ENCODE measurements around the gene CEMIP2.

The CEMIP2 gene

GRCh38 chr9:71703172-71703872 is 65.0 kb downstream of the CEMIP2 start:
- Histone ChIP-seq H4K8ac (ENCODE audit: low read depth, low read length) (no peak overlapping the region), H3K36me3 (ENCODE audit: control insufficient read depth in 1 of 2, insufficient read depth in 2 of 2, low read length in 2 of 2) (peaks cover 28 to 49% of the 10 kb centered on the region in 2 experiments), H3K4me1 (ENCODE audit: control insufficient read depth in 1 of 2, insufficient read depth in 2 of 2, low read length in 2 of 2) (no peaks in the 10 kb centered on the region), H4K12ac (ENCODE audit: low read depth, low read length) (no peak overlapping the region), H3K14ac (ENCODE audit: low read length) (no peak overlapping the region), H4K91ac (ENCODE audit: low read depth, low read length) (no peak overlapping the region), H3K9me3 (ENCODE audit: insufficient read depth, low read depth, low read length) (no peaks in the 10 kb centered on the region), H3K4ac (ENCODE audit: low read depth, low read length) (no peak overlapping the region), H3K27ac (ENCODE audit: low read depth, low read length) (no peak overlapping the region), H3K4me2 (ENCODE audit: low read length) (no peak overlapping the region), H3K23ac (ENCODE audit: low read length) (no peak overlapping the region), H3K18ac (ENCODE audit: low read length) (no peak overlapping the region), H3K79me1 (ENCODE audit: low read length) (no peaks in the 10 kb centered on the region), H2BK5ac (ENCODE audit: low read depth, low read length, poor library complexity) (no peak overlapping the region), H3K27me3 (ENCODE audit: insufficient read depth, low read length) (no peaks in the 10 kb centered on the region), H2AK5ac (ENCODE audit: low read length) (no peak overlapping the region), H3K79me2 (ENCODE audit: control insufficient read depth, insufficient read depth, low read length, poor library complexity) (no peaks in the 10 kb centered on the region), H3K9ac (ENCODE audit: low read length) (no peak overlapping the region), H2AFZ (ENCODE audit: insufficient read depth, low read length, poor library complexity) (no peak overlapping the region), H2BK120ac (ENCODE audit: insufficient read depth, low read length, poor library complexity) (no peak overlapping the region), H2BK12ac (ENCODE audit: low read length) (no peak overlapping the region), H3K4me3 (ENCODE audit: low read depth, low read length) (no peak overlapping the region)
- DNase-seq = no peak
- WGBS (ENCODE audit: extremely low coverage, insufficient coverage, insufficient read length) = no CpG with 5 or more reads among the region's 6 CpGs

- no peak for DNase-seq
- Histone ChIP-seq H3K4me2 (ENCODE audit: low read length) (no peak overlapping the region), H3K14ac (ENCODE audit: low read length) (no peak overlapping the region), H2BK120ac (ENCODE audit: insufficient read depth, low read length, poor library complexity) (no peak overlapping the region), H4K12ac (ENCODE audit: low read depth, low read length) (no peak overlapping the region), H3K4me1 (ENCODE audit: control insufficient read depth in 1 of 2, insufficient read depth in 2 of 2, low read length in 2 of 2) (no peaks in the 10 kb centered on the region), H3K9ac (ENCODE audit: low read length) (no peak overlapping the region), H2AFZ (ENCODE audit: insufficient read depth, low read length, poor library complexity) (no peak overlapping the region), H4K91ac (ENCODE audit: low read depth, low read length) (no peak overlapping the region), H3K18ac (ENCODE audit: low read length) (no peak overlapping the region), H2AK5ac (ENCODE audit: low read length) (no peak overlapping the region), H3K4me3 (ENCODE audit: low read depth, low read length) (no peak overlapping the region), H3K23ac (ENCODE audit: low read length) (no peak overlapping the region), H4K8ac (ENCODE audit: low read depth, low read length) (no peak overlapping the region), H2BK5ac (ENCODE audit: low read depth, low read length, poor library complexity) (no peak overlapping the region), H3K79me1 (ENCODE audit: low read length) (no peaks in the 10 kb centered on the region), H3K79me2 (ENCODE audit: control insufficient read depth, insufficient read depth, low read length, poor library complexity) (no peaks in the 10 kb centered on the region), H3K36me3 (ENCODE audit: control insufficient read depth in 1 of 2, insufficient read depth in 2 of 2, low read length in 2 of 2) (peaks cover 30 to 54% of the 10 kb centered on the region in 2 experiments), H3K4ac (ENCODE audit: low read depth, low read length) (no peak overlapping the region), H2BK12ac (ENCODE audit: low read length) (no peak overlapping the region), H3K27me3 (ENCODE audit: insufficient read depth, low read length) (no peaks in the 10 kb centered on the region), H3K27ac (ENCODE audit: low read depth, low read length) (no peak overlapping the region), H3K9me3 (ENCODE audit: insufficient read depth, low read depth, low read length) (no peaks in the 10 kb centered on the region)
- WGBS (ENCODE audit: extremely low coverage, insufficient coverage, insufficient read length) = no CpG with 5 or more reads among the region's 4 CpGs
Measured at GRCh38 chr9:71697882-71698281, 70.4 kb downstream of the CEMIP2 start.

GRCh38 chr9:71694332-71694731 is 74.0 kb downstream of the CEMIP2 start:
- no peaks in the 10 kb centered on the region for H3K79me1 ChIP-seq (ENCODE audit: low read length)
- no peak overlapping the region for H4K91ac ChIP-seq (ENCODE audit: low read depth, low read length)
- H2BK12ac ChIP-seq (ENCODE audit: low read length) = no peak overlapping the region
- no peak overlapping the region for H3K4me2 ChIP-seq (ENCODE audit: low read length)
- no peaks in the 10 kb centered on the region for H3K9me3 ChIP-seq (ENCODE audit: insufficient read depth, low read depth, low read length)
- no peak overlapping the region for H3K9ac ChIP-seq (ENCODE audit: low read length)
- H3K36me3 ChIP-seq (ENCODE audit: control insufficient read depth in 1 of 2, insufficient read depth in 2 of 2, low read length in 2 of 2) = peaks cover 35 to 54% of the 10 kb centered on the region in 2 experiments
- H3K4me3 ChIP-seq (ENCODE audit: low read depth, low read length) = no peak overlapping the region
- no peak overlapping the region for H4K8ac ChIP-seq (ENCODE audit: low read depth, low read length)
- H3K4me1 ChIP-seq (ENCODE audit: control insufficient read depth in 1 of 2, insufficient read depth in 2 of 2, low read length in 2 of 2) = no peaks in the 10 kb centered on the region
- H3K27me3 ChIP-seq (ENCODE audit: insufficient read depth, low read length) = no peaks in the 10 kb centered on the region
- no peak overlapping the region for H3K18ac ChIP-seq (ENCODE audit: low read length)
- H2AK5ac ChIP-seq (ENCODE audit: low read length) = no peak overlapping the region
- H2BK120ac ChIP-seq (ENCODE audit: insufficient read depth, low read length, poor library complexity) = no peak overlapping the region
- no peak overlapping the region for H3K14ac ChIP-seq (ENCODE audit: low read length)
- WGBS (ENCODE audit: extremely low coverage, insufficient coverage, insufficient read length) = no CpG with 5 or more reads among the region's 4 CpGs
- H3K27ac ChIP-seq (ENCODE audit: low read depth, low read length) = no peak overlapping the region
- H2AFZ ChIP-seq (ENCODE audit: insufficient read depth, low read length, poor library complexity) = no peak overlapping the region
- DNase-seq = no peak
- no peak overlapping the region for H4K12ac ChIP-seq (ENCODE audit: low read depth, low read length)
- no peaks in the 10 kb centered on the region for H3K79me2 ChIP-seq (ENCODE audit: control insufficient read depth, insufficient read depth, low read length, poor library complexity)
- no peak overlapping the region for H3K23ac ChIP-seq (ENCODE audit: low read length)
- no peak overlapping the region for H3K4ac ChIP-seq (ENCODE audit: low read depth, low read length)
- no peak overlapping the region for H2BK5ac ChIP-seq (ENCODE audit: low read depth, low read length, poor library complexity)

GRCh38 chr9:71693607-71694006 is 74.7 kb downstream of the CEMIP2 start:
- H3K4me1 ChIP-seq (ENCODE audit: control insufficient read depth in 1 of 2, insufficient read depth in 2 of 2, low read length in 2 of 2) = no peaks in the 10 kb centered on the region

More at GRCh38 chr9:71693607-71694006, 74.7 kb downstream of the CEMIP2 start:
- no CpG with 5 or more reads among the region's 3 CpGs for WGBS (ENCODE audit: extremely low coverage, insufficient coverage, insufficient read length)
- Histone ChIP-seq H2AFZ (ENCODE audit: insufficient read depth, low read length, poor library complexity) (no peak overlapping the region), H3K4me3 (ENCODE audit: low read depth, low read length) (no peak overlapping the region), H3K79me2 (ENCODE audit: control insufficient read depth, insufficient read depth, low read length, poor library complexity) (no peaks in the 10 kb centered on the region), H2BK120ac (ENCODE audit: insufficient read depth, low read length, poor library complexity) (no peak overlapping the region), H3K9ac (ENCODE audit: low read length) (no peak overlapping the region), H2AK5ac (ENCODE audit: low read length) (no peak overlapping the region), H3K27me3 (ENCODE audit: insufficient read depth, low read length) (no peaks in the 10 kb centered on the region), H4K91ac (ENCODE audit: low read depth, low read length) (no peak overlapping the region), H3K23ac (ENCODE audit: low read length) (no peak overlapping the region), H3K4me2 (ENCODE audit: low read length) (no peak overlapping the region), H3K4ac (ENCODE audit: low read depth, low read length) (no peak overlapping the region), H4K12ac (ENCODE audit: low read depth, low read length) (no peak overlapping the region), H3K27ac (ENCODE audit: low read depth, low read length) (no peak overlapping the region), H4K8ac (ENCODE audit: low read depth, low read length) (no peak overlapping the region), H3K18ac (ENCODE audit: low read length) (no peak overlapping the region), H3K79me1 (ENCODE audit: low read length) (no peaks in the 10 kb centered on the region), H2BK5ac (ENCODE audit: low read depth, low read length, poor library complexity) (no peak overlapping the region), H3K9me3 (ENCODE audit: insufficient read depth, low read depth, low read length) (no peaks in the 10 kb centered on the region), H3K36me3 (ENCODE audit: control insufficient read depth in 1 of 2, insufficient read depth in 2 of 2, low read length in 2 of 2) (peaks cover 33 to 56% of the 10 kb centered on the region in 2 experiments), H2BK12ac (ENCODE audit: low read length) (no peak overlapping the region), H3K14ac (ENCODE audit: low read length) (no peak overlapping the region)
- peak; percentile 25 to 77 for DNase-seq

Data from trophoblast cell (in vitro differentiated cells and primary cell).